ENCODE results near the gene BCAS3. TPM values are rescaled to one million over a fixed set of nuclear protein-coding genes. Genes with fewer than 3 reads are reported as not detected.

Gene BCAS3
- polyA plus RNA-seq, 1 experiment = 17.5 TPM

GRCh38 chr17:60887614-60888028, 210.0 kb downstream of the BCAS3 start:
- TF ChIP-seq, protein P1, sequence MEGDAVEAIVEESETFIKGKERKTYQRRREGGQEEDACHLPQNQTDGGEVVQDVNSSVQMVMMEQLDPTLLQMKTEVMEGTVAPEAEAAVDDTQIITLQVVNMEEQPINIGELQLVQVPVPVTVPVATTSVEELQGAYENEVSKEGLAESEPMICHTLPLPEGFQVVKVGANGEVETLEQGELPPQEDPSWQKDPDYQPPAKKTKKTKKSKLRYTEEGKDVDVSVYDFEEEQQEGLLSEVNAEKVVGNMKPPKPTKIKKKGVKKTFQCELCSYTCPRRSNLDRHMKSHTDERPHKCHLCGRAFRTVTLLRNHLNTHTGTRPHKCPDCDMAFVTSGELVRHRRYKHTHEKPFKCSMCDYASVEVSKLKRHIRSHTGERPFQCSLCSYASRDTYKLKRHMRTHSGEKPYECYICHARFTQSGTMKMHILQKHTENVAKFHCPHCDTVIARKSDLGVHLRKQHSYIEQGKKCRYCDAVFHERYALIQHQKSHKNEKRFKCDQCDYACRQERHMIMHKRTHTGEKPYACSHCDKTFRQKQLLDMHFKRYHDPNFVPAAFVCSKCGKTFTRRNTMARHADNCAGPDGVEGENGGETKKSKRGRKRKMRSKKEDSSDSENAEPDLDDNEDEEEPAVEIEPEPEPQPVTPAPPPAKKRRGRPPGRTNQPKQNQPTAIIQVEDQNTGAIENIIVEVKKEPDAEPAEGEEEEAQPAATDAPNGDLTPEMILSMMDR (IDR thresholded peaks at IDR 0.05; ENCODE audit: low read depth, low read length) = no peak
- H3K27ac ChIP-seq (ENCODE audit: low read depth, low read length) = no peak overlapping the region
- ChIA-PET POLR2A (no interaction called here), CTCF (no interaction called here)
- no peak overlapping the region for H3K4me3 ChIP-seq (ENCODE audit: low read depth, low read length)
- DNase-seq (ENCODE audit: low read depth, low spot score) = no peak
- H3K9me3 ChIP-seq (ENCODE audit: control insufficient read depth, insufficient read depth, low read length) = no peaks in the 10 kb centered on the region
- H3K27me3 ChIP-seq (ENCODE audit: control insufficient read depth, insufficient read depth, low read length) = no peaks in the 10 kb centered on the region

GRCh38 chr17:60888812-60889709, 211.4 kb downstream of the BCAS3 start:
- H3K27ac ChIP-seq (ENCODE audit: low read depth, low read length) = no peak overlapping the region
- no peak for DNase-seq (ENCODE audit: low read depth, low spot score)

DNA sequence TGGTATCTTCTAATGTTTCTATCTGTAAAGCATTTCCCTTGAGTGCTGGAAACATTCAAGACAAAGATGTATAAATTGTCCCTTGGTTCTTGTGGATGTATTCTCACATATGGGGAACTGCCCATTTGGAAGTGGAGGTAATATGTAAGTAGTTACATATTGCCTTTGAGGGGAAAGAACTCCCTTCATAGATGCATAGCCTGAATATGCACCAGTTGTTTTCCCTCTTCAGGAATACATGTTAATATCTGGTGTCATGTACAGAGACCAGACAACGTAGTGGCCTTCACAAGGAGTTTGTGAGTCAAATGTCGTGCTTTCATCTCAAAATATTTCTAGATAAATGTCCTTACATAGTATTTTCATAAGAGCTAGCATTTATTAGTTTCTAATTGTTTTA, 213.5 kb downstream of the BCAS3 start:
- ChIA-PET CTCF (no interaction called here), POLR2A (no interaction called here)
- TF ChIP-seq, protein P1 (IDR thresholded peaks at IDR 0.05; ENCODE audit: low read depth, low read length) = no peak
- Histone ChIP-seq H3K9me3 (ENCODE audit: control insufficient read depth, insufficient read depth, low read length) (peaks cover 3% of the 10 kb centered on the region; the same call in 1 of the 2 replicates), H3K4me3 (ENCODE audit: low read depth, low read length) (no peak overlapping the region), H3K27ac (ENCODE audit: low read depth, low read length) (no peak overlapping the region), H3K27me3 (ENCODE audit: control insufficient read depth, insufficient read depth, low read length) (no peaks in the 10 kb centered on the region)
- DNase-seq (ENCODE audit: low read depth, low spot score) = no peak

More at GRCh38 chr17:60888812-60889709, 211.4 kb downstream of the BCAS3 start:
- Histone ChIP-seq H3K4me3 (ENCODE audit: low read depth, low read length) (no peak overlapping the region), H3K27me3 (ENCODE audit: control insufficient read depth, insufficient read depth, low read length) (no peaks in the 10 kb centered on the region), H3K9me3 (ENCODE audit: control insufficient read depth, insufficient read depth, low read length) (peaks cover 3% of the 10 kb centered on the region; the same call in 1 of the 2 replicates)
- ChIA-PET CTCF (no interaction called here), POLR2A (no interaction called here)
- TF ChIP-seq, protein P1 (IDR thresholded peaks at IDR 0.05; ENCODE audit: low read depth, low read length) = no peak

- Histone ChIP-seq H3K27me3 (ENCODE audit: control insufficient read depth, insufficient read depth, low read length) (no peaks in the 10 kb centered on the region), H3K27ac (ENCODE audit: low read depth, low read length) (no peak overlapping the region), H3K9me3 (ENCODE audit: control insufficient read depth, insufficient read depth, low read length) (peaks cover 3% of the 10 kb centered on the region; the same call in 1 of the 2 replicates), H3K4me3 (ENCODE audit: low read depth, low read length) (no peak overlapping the region)
- DNase-seq (ENCODE audit: low read depth, low spot score) = no peak
- TF ChIP-seq, protein P1 (IDR thresholded peaks at IDR 0.05; ENCODE audit: low read depth, low read length) = no peak
- CTCF ChIA-PET = no interaction called here
- POLR2A ChIA-PET = interaction anchor here (0.7 kb wide), 1 partner anchor 180 kb away, joined by 6 read pairs; no protein-coding TSS in a partner anchor
Observed at GRCh38 chr17:60893475-60893874, 215.8 kb downstream of the BCAS3 start.

GRCh38 chr17:60896996-60897395, 219.3 kb downstream of the BCAS3 start:
- ChIA-PET POLR2A (no interaction called here), CTCF (no interaction called here)
- DNase-seq (ENCODE audit: low read depth, low spot score) = no peak
- Histone ChIP-seq H3K27me3 (ENCODE audit: control insufficient read depth, insufficient read depth, low read length) (no peaks in the 10 kb centered on the region), H3K9me3 (ENCODE audit: control insufficient read depth, insufficient read depth, low read length) (peaks cover 3% of the 10 kb centered on the region; the same call in 1 of the 2 replicates), H3K27ac (ENCODE audit: low read depth, low read length) (no peak overlapping the region), H3K4me3 (ENCODE audit: low read depth, low read length) (no peak overlapping the region)
- TF ChIP-seq, protein P1 (IDR thresholded peaks at IDR 0.05; ENCODE audit: low read depth, low read length) = no peak
